ENCODE measurements around the gene NXPH4. TPM values are rescaled to one million over a fixed set of nuclear protein-coding genes. Genes with fewer than 3 reads are reported as not detected.

Gene NXPH4
- 6.7 TPM for total RNA-seq

- ATAC-seq, result peak; percentile 11
Observed at GRCh38 chr12:57216014-57216911, at the start of gene NXPH4. Gene NXPH4, plus strand, starts transcription at chr12:57216794. Its CDS starts 176 bp downstream, at chr12:57216970.

- peak; percentile 83 for ATAC-seq
Observed at GRCh38 chr12:57166971-57167371, 49.6 kb upstream of the NXPH4 start.

- no peak for ATAC-seq
Observed at GRCh38 chr12:57168058-57168457, 48.5 kb upstream of the NXPH4 start.

- no peak for ATAC-seq
Observed at GRCh38 chr12:57169046-57169795, 47.4 kb upstream of the NXPH4 start.

GRCh38 chr12:57169969-57170368, 46.6 kb upstream of the NXPH4 start:
- peak; percentile 27 for ATAC-seq

- ATAC-seq, result no peak
Observed at GRCh38 chr12:57170408-57170807, 46.2 kb upstream of the NXPH4 start.

- ATAC-seq, result no peak
Observed at GRCh38 chr12:57170927-57171326, 45.7 kb upstream of the NXPH4 start.

- ATAC-seq, result peak; percentile 49
Observed at GRCh38 chr12:57171668-57172067, 44.9 kb upstream of the NXPH4 start.

GRCh38 chr12:57173089-57173488, 43.5 kb upstream of the NXPH4 start:
- no peak for ATAC-seq

- ATAC-seq, result no peak
Observed at GRCh38 chr12:57173683-57174082, 42.9 kb upstream of the NXPH4 start.

GRCh38 chr12:57175428-57176138, 41.0 kb upstream of the NXPH4 start:
- ATAC-seq, result peak; percentile 90

GRCh38 chr12:57176139-57176477, 40.5 kb upstream of the NXPH4 start:
- ATAC-seq, result no peak

- ATAC-seq, result peak; percentile 77
Observed at GRCh38 chr12:57176846-57177245, 39.7 kb upstream of the NXPH4 start.

- no peak for ATAC-seq
Observed at GRCh38 chr12:57177354-57177753, 39.2 kb upstream of the NXPH4 start.

GRCh38 chr12:57178213-57178612, 38.4 kb upstream of the NXPH4 start:
- no peak for ATAC-seq

- no peak for ATAC-seq
Observed at GRCh38 chr12:57179331-57180086, 37.1 kb upstream of the NXPH4 start.

GRCh38 chr12:57180321-57180989, 36.1 kb upstream of the NXPH4 start:
- ATAC-seq, result no peak

- no peak for ATAC-seq
Observed at GRCh38 chr12:57181072-57181471, 35.5 kb upstream of the NXPH4 start.

GRCh38 chr12:57181561-57182155, 34.9 kb upstream of the NXPH4 start:
- peak; percentile 7 for ATAC-seq

GRCh38 chr12:57182918-57183575, 33.5 kb upstream of the NXPH4 start:
- ATAC-seq, result peak; percentile 91

Measured in esophagus mucosa (tissue), 1 donor.